Neural cell (in vitro differentiated cells): ENCODE data around the gene PCGF1.

Experiments
- EZH2 ChIP-seq: fragments of 200-600, 300-800 bp; shearing (Covaris generic), sonication (generic); IDR thresholded peaks from 2 replicates; pipeline ENCODE4 v1.6.1; 2014; ENCODE audit warnings: antibody characterized with exemption, low read length, borderline replicate concordance, mild to moderate bottlenecking; ENCODE audit not compliant: insufficient read depth, poor library complexity, severe bottlenecking
- POLR2AphosphoS5 ChIP-seq: IDR thresholded peaks from 2 replicates; pipeline ENCODE4 v1.6.1; 2012
- RAD21 ChIP-seq: fragments of 450-650 bp; conservative IDR thresholded peaks from 2 replicates; pipeline ENCODE4 v1.6.1; 2014; ENCODE audit warnings: antibody characterized with exemption, mild to moderate bottlenecking, moderate library complexity
- TAF1 ChIP-seq: IDR thresholded peaks from 2 replicates; pipeline ENCODE4 v1.6.1; 2012; ENCODE audit warnings: low read depth
- TF ChIP-seq, protein P1 (sequence below): fragments of 450-650 bp; IDR thresholded peaks from 2 replicates; pipeline ENCODE4 v1.5.1; 2014; ENCODE audit warnings: antibody characterized with exemption, mild to moderate bottlenecking, moderate library complexity; ENCODE audit not compliant: poor library complexity, severe bottlenecking

DNA sequence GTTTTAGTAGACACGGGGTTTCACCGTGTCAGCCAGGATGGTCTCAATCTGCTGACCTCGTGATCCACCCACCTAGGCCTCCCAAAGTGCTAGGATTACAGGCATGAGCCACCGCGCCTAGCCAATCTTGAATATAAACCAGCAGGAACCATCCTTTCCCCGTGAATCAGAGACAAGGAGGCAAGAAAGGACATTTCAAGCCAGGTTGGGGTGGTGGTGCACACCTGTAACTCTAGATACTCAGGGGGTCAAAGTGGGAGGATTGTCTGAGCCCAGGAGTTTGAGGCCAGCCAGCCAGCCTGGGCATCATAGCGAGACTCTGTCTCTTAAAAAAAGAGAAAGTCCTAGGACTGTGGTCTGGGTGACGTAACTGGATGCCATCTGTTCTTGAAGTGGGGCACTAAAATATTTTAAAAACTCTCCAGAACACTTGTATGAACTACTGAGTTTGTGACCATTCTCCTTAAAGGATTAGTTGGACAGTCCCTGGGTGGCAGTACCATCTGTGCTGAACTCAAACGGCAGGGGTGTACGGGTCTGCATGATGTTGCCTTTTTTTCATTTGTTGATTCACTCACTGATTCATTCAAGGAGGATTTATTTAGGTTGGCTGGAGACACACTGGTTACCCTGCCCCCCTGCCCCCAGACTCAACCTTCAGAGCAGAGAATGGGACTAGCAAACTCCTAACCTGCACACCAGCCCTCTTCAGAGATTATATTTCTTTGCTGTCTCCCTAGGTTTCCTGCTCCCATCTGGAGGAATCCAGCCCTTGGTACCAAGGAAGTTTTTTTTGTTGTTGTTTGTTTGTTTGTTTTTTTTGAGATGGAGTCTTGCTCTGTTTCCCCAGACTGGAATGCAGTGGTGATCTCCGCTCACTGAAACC is 3.9 kb upstream of the PCGF1 start:
- TF ChIP-seq, protein P1, sequence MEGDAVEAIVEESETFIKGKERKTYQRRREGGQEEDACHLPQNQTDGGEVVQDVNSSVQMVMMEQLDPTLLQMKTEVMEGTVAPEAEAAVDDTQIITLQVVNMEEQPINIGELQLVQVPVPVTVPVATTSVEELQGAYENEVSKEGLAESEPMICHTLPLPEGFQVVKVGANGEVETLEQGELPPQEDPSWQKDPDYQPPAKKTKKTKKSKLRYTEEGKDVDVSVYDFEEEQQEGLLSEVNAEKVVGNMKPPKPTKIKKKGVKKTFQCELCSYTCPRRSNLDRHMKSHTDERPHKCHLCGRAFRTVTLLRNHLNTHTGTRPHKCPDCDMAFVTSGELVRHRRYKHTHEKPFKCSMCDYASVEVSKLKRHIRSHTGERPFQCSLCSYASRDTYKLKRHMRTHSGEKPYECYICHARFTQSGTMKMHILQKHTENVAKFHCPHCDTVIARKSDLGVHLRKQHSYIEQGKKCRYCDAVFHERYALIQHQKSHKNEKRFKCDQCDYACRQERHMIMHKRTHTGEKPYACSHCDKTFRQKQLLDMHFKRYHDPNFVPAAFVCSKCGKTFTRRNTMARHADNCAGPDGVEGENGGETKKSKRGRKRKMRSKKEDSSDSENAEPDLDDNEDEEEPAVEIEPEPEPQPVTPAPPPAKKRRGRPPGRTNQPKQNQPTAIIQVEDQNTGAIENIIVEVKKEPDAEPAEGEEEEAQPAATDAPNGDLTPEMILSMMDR, result no peak
- no peak for TF ChIP-seq POLR2AphosphoS5
- no peak for TF ChIP-seq EZH2
- no peak for TF ChIP-seq RAD21
- no peak for TF ChIP-seq TAF1
